HepG2 (cell line): ENCODE results near the gene POLA1. TPM values are rescaled to one million over a fixed set of nuclear protein-coding genes. Genes with fewer than 3 reads are reported as not detected.

Source experiments
- ATAC-seq: fragments of 200-7000 bp; cut with Tn5 transposase; 3 replicates; pipeline ENCODE4 v1.9.1; 2020; ENCODE audit warnings: mild to moderate bottlenecking, moderate library complexity
- BruUV-seq: library from RNA; stranded (reverse); fragments of 400-500 nt; replicated peaks from 2 replicates; lab custom pipeline; 2021; lab: Mats Ljungman, UMichigan
- CTCF ChIA-PET: fragments of 300-600 bp; formaldehyde crosslinking; extraction: SDS; loops from one replicate; lab custom pipeline; 2021; ENCODE audit warnings: low total read pairs, inconsistent platforms, low intra/inter-chr PET ratio; lab: Yijun Ruan, JAX
- POLR2A ChIA-PET: fragments of 350-600 bp; sonication (Branson Sonifier 250); formaldehyde crosslinking; loops from one replicate; lab custom pipeline; 2020; ENCODE audit warnings: antibody characterized with exemption, inconsistent platforms; lab: Yijun Ruan, JAX
- DNase-seq: peaks from one replicate; pipeline ENCODE4 v3.0.0-alpha.2; 2015; ENCODE audit warnings: low spot score
- FAIRE-seq: peaks from 3 replicates; lab custom pipeline; 2011; peaks lifted over from hg19 to GRCh38; lab: Jason Lieb, UNC
- H2AFZ ChIP-seq: one replicate; pipeline ENCODE4 v1.6.1; 2011; ENCODE audit warnings: low read length, inconsistent platforms
- H3K27ac ChIP-seq: fragments of 300-600 bp; 3 replicates; pipeline ENCODE4 v1.8.0; 2011; ENCODE audit warnings: mixed run types, mild to moderate bottlenecking, mixed read lengths, low read length, inconsistent platforms; ENCODE audit not compliant: insufficient read depth; ENCODE audit errors: extremely low read length
- H3K27me3 ChIP-seq, 2 experiments: fragments of 200-600 bp in 1 of 2; 2 replicates in 1 of 2; 3 replicates in 1 of 2; pipeline versions ENCODE4 v1.6.0 to v1.8.0; 2011; ENCODE audit warnings: low read length in 2 of 2, mild to moderate bottlenecking in 2 of 2, moderate library complexity in 2 of 2, inconsistent platforms in 1 of 2; ENCODE audit not compliant: insufficient read depth in 2 of 2, control insufficient read depth in 1 of 2
- H3K36me3 ChIP-seq, 2 experiments: fragments of 200-600 bp in 1 of 2; replicated peaks in 1 of 2; 2 replicates in 1 of 2; 3 replicates in 1 of 2; pipeline versions ENCODE4 v1.5.1 to v1.8.0; 2011; ENCODE audit warnings: low read length in 2 of 2, inconsistent platforms in 1 of 2; ENCODE audit not compliant: insufficient read depth in 2 of 2, control insufficient read depth in 1 of 2
- H3K4me1 ChIP-seq: 2 replicates; pipeline ENCODE4 v1.5.1; 2012; ENCODE audit warnings: low read length, inconsistent platforms; ENCODE audit not compliant: insufficient read depth
- H3K4me2 ChIP-seq: 2 replicates; pipeline ENCODE4 v1.6.0; 2011; ENCODE audit warnings: low read depth, low read length, inconsistent platforms
- H3K4me3 ChIP-seq, 3 experiments: fragments of 200-600 bp in 1 of 3; sonication (generic), shearing (Covaris generic) in 1 of 3; replicated peaks in 1 of 3; 2 replicates each; pipeline ENCODE4 v1.5.1; 2011 to 2016; ENCODE audit warnings: low read length in 3 of 3, inconsistent platforms in 2 of 3, low read depth in 2 of 3, mild to moderate bottlenecking in 2 of 3, control low read depth in 1 of 3, mixed read lengths in 1 of 3; ENCODE audit not compliant: insufficient read depth in 1 of 3
- H3K79me2 ChIP-seq: one replicate; pipeline ENCODE4 v1.6.1; 2011; ENCODE audit warnings: low read length, inconsistent platforms; ENCODE audit not compliant: insufficient read depth
- H3K9ac ChIP-seq: 2 replicates; pipeline ENCODE4 v1.6.0; 2011; ENCODE audit warnings: mild to moderate bottlenecking, low read depth, low read length, inconsistent platforms; ENCODE audit not compliant: insufficient read depth
- H3K9me3 ChIP-seq: 2 replicates; pipeline ENCODE4 v1.5.1; 2012; ENCODE audit warnings: mild to moderate bottlenecking, low read length
- H4K20me1 ChIP-seq: 2 replicates; pipeline ENCODE4 v1.6.0; 2011; ENCODE audit warnings: inconsistent platforms, mild to moderate bottlenecking, low read length, moderate library complexity; ENCODE audit not compliant: insufficient read depth
- ASH2L ChIP-seq: fragments of 300-600, 200-600 bp; sonication (generic); IDR thresholded peaks from 2 replicates; pipeline ENCODE4 v1.7.0; 2017; ENCODE audit warnings: low read depth, mild to moderate bottlenecking, moderate library complexity, mixed read lengths, low read length; ENCODE audit not compliant: insufficient read length
- BRD4 ChIP-seq: sonication (generic); formaldehyde crosslinking; IDR thresholded peaks from 2 replicates; pipeline ENCODE4 v1.4.0; 2020; ENCODE audit warnings: missing genetic modification reagents
- CHCHD3 ChIP-seq: sonication (generic); formaldehyde crosslinking; IDR thresholded peaks from 2 replicates; pipeline ENCODE4 v1.8.0; 2022; ENCODE audit warnings: mild to moderate bottlenecking, missing genetic modification reagents, moderate library complexity
- HIC2 ChIP-seq: sonication (generic); formaldehyde crosslinking; IDR thresholded peaks from 2 replicates; pipeline ENCODE4 v1.9.0; 2022; ENCODE audit warnings: low read depth, missing genetic modification reagents
- HNRNPLL ChIP-seq: fragments of 200-400 bp; formaldehyde crosslinking; IDR thresholded peaks from 2 replicates; pipeline ENCODE4 v1.6.1; 2017; ENCODE audit warnings: mild to moderate bottlenecking, low read depth, low read length; ENCODE audit not compliant: poor library complexity, severe bottlenecking
- ISX ChIP-seq: sonication (generic); formaldehyde crosslinking; conservative IDR thresholded peaks from 2 replicates; pipeline ENCODE4 v1.5.0; 2020; ENCODE audit warnings: missing genetic modification reagents
- SMC3 ChIP-seq: IDR thresholded peaks from 2 replicates; pipeline ENCODE4 v1.6.1; 2011; ENCODE audit warnings: low read length, improper control_type of control experiment
- ZFP37 ChIP-seq: sonication (generic); formaldehyde crosslinking; IDR thresholded peaks from 2 replicates; pipeline ENCODE4 v1.4.0; 2020; ENCODE audit warnings: missing genetic modification reagents, borderline replicate concordance
- ZNF136 ChIP-seq: sonication (generic); formaldehyde crosslinking; IDR thresholded peaks from 2 replicates; pipeline ENCODE4 v1.8.1; 2022; ENCODE audit warnings: low read depth, mild to moderate bottlenecking, moderate library complexity, missing genetic modification reagents
- ZNF468 ChIP-seq: sonication (generic); formaldehyde crosslinking; IDR thresholded peaks from 2 replicates; pipeline ENCODE4 v1.8.0; 2022; ENCODE audit warnings: mild to moderate bottlenecking, moderate library complexity, missing genetic modification reagents
- ZNF552 ChIP-seq: sonication (generic); formaldehyde crosslinking; IDR thresholded peaks from 2 replicates; pipeline ENCODE4 v1.9.0; 2022; ENCODE audit warnings: missing genetic modification reagents, mild to moderate bottlenecking, borderline replicate concordance
- ZNF614 ChIP-seq: IDR thresholded peaks from 2 replicates; pipeline ENCODE4 v1.6.1; 2018; ENCODE audit warnings: missing biosample characterization, missing genetic modification reagents, inconsistent platforms, borderline replicate concordance
- ZNF720 ChIP-seq: sonication (generic); formaldehyde crosslinking; IDR thresholded peaks from 2 replicates; pipeline ENCODE4 v1.4.0; 2020; ENCODE audit warnings: missing genetic modification reagents
- ZNF83 ChIP-seq: sonication (generic); formaldehyde crosslinking; IDR thresholded peaks from 2 replicates; pipeline ENCODE4 v1.4.0; 2020; ENCODE audit warnings: missing genetic modification reagents, mild to moderate bottlenecking, borderline replicate concordance
- WGBS: methylation state at CpG from one replicate; pipeline ENCODE4 v1.1.6; 2017; ENCODE audit warnings: low lambda C conversion rate; 5-methylcytosine and 5-hydroxymethylcytosine counted together
- in situ Hi-C: cut with HindIII; loops from 2 replicates; pipeline ENCODE4 v1.10.0; 2017; ENCODE audit warnings: low pct_unique_long_range_greater_than_20kb; ENCODE audit not compliant: extremely low pct_ligation_motif_present
- intact Hi-C: fragments of 100-400 bp; cut with micrococcal nuclease; formaldehyde crosslinking; loops from one replicate; pipeline ENCODE4 v1.10.0; 2022; ENCODE audit not compliant: unreplicated experiment
- polyA plus RNA-seq, 8 experiments: library from polyadenylated mRNA; depleted of rRNA in 3 of 8; stranded (reverse) in 7 of 8; unstranded in 1 of 8; fragments of >200 nt; fragmentation: Illumina TruSeq in 4 of 8; extraction: Trizol in 4 of 8; gene quantifications; 2 replicates each; pipeline versions ENCODE4 v1.2.1 to v1.2.3, GENCODE V29; 2011 to 2016; ENCODE audit warnings: low read depth in 4 of 8, missing spikeins in 1 of 8, mixed read lengths in 1 of 8; ENCODE audit not compliant: insufficient read depth in 1 of 8
- total RNA-seq, 5 experiments: library from RNA; depleted of rRNA; stranded (reverse); fragments of >200 nt; fragmentation: Illumina TruSeq; extraction: Trizol; gene quantifications; 2 replicates each; pipeline ENCODE4 v1.2.3, GENCODE V29; 2016; ENCODE audit warnings: low read depth in 1 of 5

Gene POLA1
- total and polyA plus RNA-seq, 2 of the 13 experiments (the other 11 are each of a cell fraction or from before 2014, with no cell fraction given), result 3.3 to 26.5 TPM

GRCh38 chrX:24985120-24985519 is 291.4 kb downstream of the POLA1 start (continued):
- TF ChIP-seq HNRNPLL, result no peak

- in situ Hi-C loops, result no loop called here
- Histone ChIP-seq H3K4me2 (no peak overlapping the region), H3K79me2 (no peaks in the 10 kb centered on the region), H3K9ac (no peak overlapping the region), H3K27ac (no peak overlapping the region), H2AFZ (no peak overlapping the region), H3K4me1 (no peaks in the 10 kb centered on the region), H3K4me3 (no peak overlapping the region), H3K36me3 (no peaks in the 10 kb centered on the region; a peak in 1 of 5 replicates), H3K27me3 (no peaks in the 10 kb centered on the region), H3K9me3 (no peaks in the 10 kb centered on the region), H4K20me1 (no peaks in the 10 kb centered on the region)
- no peak for ATAC-seq
- TF ChIP-seq ZNF83 (CRISPR knock-in tag), result no peak
- no peak for FAIRE-seq
- 93% methylated on average over 4 of the region's 4 CpGs for WGBS
- no TSS peak for BruUV-seq
- no peak for DNase-seq
- ChIA-PET POLR2A (no interaction called here), CTCF (no interaction called here)
- intact Hi-C loops, result no loop called here
Measured at GRCh38 chrX:24987731-24988130, 294.0 kb downstream of the POLA1 start.

- no peak overlapping the region for H3K4me2 ChIP-seq
- ATAC-seq (no peak), FAIRE-seq (no peak), DNase-seq (no peak)
- H3K27me3 ChIP-seq, result no peaks in the 10 kb centered on the region
- BruUV-seq, result no TSS peak
- WGBS, result 87% methylated on average over 4 of the region's 4 CpGs
- intact Hi-C loops, result no loop called here
- no peaks in the 10 kb centered on the region; a peak in 1 of 5 replicates for H3K36me3 ChIP-seq
- H3K27ac ChIP-seq, result no peak overlapping the region
- TF ChIP-seq ZNF614 (CRISPR knock-in tag), result no peak
- no peak for TF ChIP-seq ZNF468 (CRISPR knock-in tag)
- TF ChIP-seq ASH2L, result no peak
- TF ChIP-seq ZNF720 (CRISPR knock-in tag), result no peak
- no peak for TF ChIP-seq ZNF136 (CRISPR knock-in tag)
- TF ChIP-seq ZNF552 (CRISPR knock-in tag), result no peak
- TF ChIP-seq ZFP37, result no peak
- no peak for TF ChIP-seq ISX (CRISPR knock-in tag)
- no peak for TF ChIP-seq BRD4 (CRISPR knock-in tag)
- no peak for TF ChIP-seq HIC2 (CRISPR knock-in tag)
- TF ChIP-seq SMC3, result no peak
- no peak for TF ChIP-seq CHCHD3
- in situ Hi-C loops, result no loop called here
- H2AFZ ChIP-seq, result no peak overlapping the region
- ChIA-PET CTCF (no interaction called here), POLR2A (no interaction called here)
- H4K20me1 ChIP-seq, result no peaks in the 10 kb centered on the region
- no peak overlapping the region for H3K4me3 ChIP-seq
- H3K9ac ChIP-seq, result no peak overlapping the region
- H3K4me1 ChIP-seq, result no peaks in the 10 kb centered on the region
- no peaks in the 10 kb centered on the region for H3K79me2 ChIP-seq
- no peaks in the 10 kb centered on the region for H3K9me3 ChIP-seq
Measured at GRCh38 chrX:24988314-24988713, 294.6 kb downstream of the POLA1 start.
